Endothelial cell of umbilical vein (primary cell): ENCODE data around the gene RND1. TPM values are rescaled to one million over a fixed set of nuclear protein-coding genes. Genes with fewer than 3 reads are reported as not detected.

Experiments used
- BruUV-seq: library from RNA; stranded (reverse); fragments of 400-500 nt; replicated peaks from 2 replicates; lab custom pipeline; 2021; lab: Mats Ljungman, UMichigan
- CTCF ChIA-PET: fragments of 300-600, 350-600 bp; sonication (Branson Sonifier 250); formaldehyde crosslinking; loops from one replicate; lab custom pipeline; 2021; ENCODE audit warnings: antibody characterized with exemption, inconsistent platforms; lab: Charles Lee
- POLR2A ChIA-PET: fragments of 300-600, 350-600 bp; sonication (Branson Sonifier 250); formaldehyde crosslinking; loops from one replicate; lab custom pipeline; 2021; ENCODE audit warnings: antibody characterized with exemption, inconsistent platforms; lab: Charles Lee
- DNase-seq: peaks from one replicate; pipeline ENCODE4 v3.0.0-alpha.2; 2011; ENCODE audit warnings: low read depth, low spot score
- FAIRE-seq: peaks from 2 replicates; lab custom pipeline; 2011; peaks lifted over from hg19 to GRCh38; lab: Jason Lieb, UNC
- H2AFZ ChIP-seq: 2 replicates; pipeline ENCODE4 v1.6.0; 2012; ENCODE audit warnings: low read depth, low read length, control low read depth, inconsistent platforms
- H3K27ac ChIP-seq: 2 replicates; pipeline ENCODE4 v1.5.1; 2011; ENCODE audit warnings: low read depth, mild to moderate bottlenecking, control low read depth, low read length, moderate library complexity; ENCODE audit not compliant: insufficient read depth
- H3K27me3 ChIP-seq, 2 experiments: 2 replicates each; pipeline versions ENCODE4 v1.6.0 to v1.6.1; 2011; ENCODE audit warnings: low read length in 2 of 2, mixed read lengths in 1 of 2; ENCODE audit not compliant: control insufficient read depth in 2 of 2, insufficient read depth in 2 of 2
- H3K36me3 ChIP-seq, 2 experiments: 2 replicates in 1 of 2; 3 replicates in 1 of 2; pipeline ENCODE4 v1.5.1; 2011; ENCODE audit warnings: low read length in 2 of 2, mild to moderate bottlenecking in 1 of 2, moderate library complexity in 1 of 2; ENCODE audit not compliant: control insufficient read depth in 2 of 2, insufficient read depth in 2 of 2; ENCODE audit errors: extremely low read depth in 1 of 2
- H3K4me1 ChIP-seq: 3 replicates; pipeline ENCODE4 v1.5.1; 2011; ENCODE audit warnings: mild to moderate bottlenecking, low read length; ENCODE audit not compliant: control insufficient read depth, insufficient read depth; ENCODE audit errors: extremely low read depth
- H3K4me2 ChIP-seq: 2 replicates; pipeline ENCODE4 v1.6.1; 2011; ENCODE audit warnings: low read length, control low read depth, mixed read lengths; ENCODE audit not compliant: insufficient read depth
- H3K4me3 ChIP-seq, 3 experiments: fragments of 200-600 bp in 1 of 3; sonication (generic), shearing (Covaris generic) in 1 of 3; replicated peaks in 1 of 3; 2 replicates each; pipeline ENCODE4 v1.5.1; 2011 to 2016; ENCODE audit warnings: control low read depth in 3 of 3, low read length in 3 of 3, mild to moderate bottlenecking in 2 of 3, inconsistent platforms in 1 of 3, low read depth in 1 of 3, moderate library complexity in 1 of 3; ENCODE audit not compliant: insufficient read depth in 1 of 3
- H3K79me2 ChIP-seq: 2 replicates; pipeline ENCODE4 v1.6.0; 2012; ENCODE audit warnings: low read length, inconsistent platforms; ENCODE audit not compliant: control insufficient read depth, insufficient read depth
- H3K9ac ChIP-seq: replicated peaks from 2 replicates; pipeline ENCODE3; 2011; ENCODE audit warnings: low read length, control low read depth; ENCODE audit not compliant: insufficient read depth; ENCODE audit errors: extremely low read depth
- H3K9me1 ChIP-seq: replicated peaks from 3 replicates; pipeline ENCODE4 v1.6.0; 2011; ENCODE audit warnings: mild to moderate bottlenecking, low read length; ENCODE audit not compliant: control insufficient read depth, insufficient read depth; ENCODE audit errors: extremely low read depth
- H3K9me3 ChIP-seq: replicated peaks from 2 replicates; pipeline ENCODE4 v1.5.1; 2012; ENCODE audit warnings: low read length, inconsistent platforms; ENCODE audit not compliant: control insufficient read depth, insufficient read depth
- H4K20me1 ChIP-seq: replicated peaks from 2 replicates; pipeline ENCODE3; 2011; ENCODE audit warnings: mild to moderate bottlenecking, low read length; ENCODE audit not compliant: control insufficient read depth, insufficient read depth; ENCODE audit errors: extremely low read depth
- CTCF ChIP-seq, 2 donors: IDR thresholded peaks; 1 replicate in 1 of 2; 2 replicates in 1 of 2; pipeline ENCODE4 v1.5.1; 2011; ENCODE audit warnings: low read length in 2 of 2, mild to moderate bottlenecking in 2 of 2, moderate library complexity in 2 of 2, control low read depth in 1 of 2, inconsistent platforms in 1 of 2, low read depth in 1 of 2; ENCODE audit not compliant: insufficient read depth in 1 of 2; ENCODE audit errors: extremely low read depth in 1 of 2
- EZH2 ChIP-seq: IDR thresholded peaks from 2 replicates; pipeline ENCODE4 v1.6.1; 2012; ENCODE audit warnings: borderline replicate concordance, low read depth, mild to moderate bottlenecking, moderate library complexity, low read length, inconsistent platforms; ENCODE audit not compliant: severe bottlenecking
- FOS ChIP-seq: IDR thresholded peaks from 2 replicates; pipeline ENCODE4 v1.6.1; 2011; ENCODE audit warnings: mild to moderate bottlenecking, low read length, moderate library complexity, borderline replicate concordance; ENCODE audit not compliant: insufficient read depth
- GATA2 ChIP-seq: IDR thresholded peaks from 2 replicates; pipeline ENCODE4 v1.7.0; 2011; ENCODE audit warnings: low read depth, mild to moderate bottlenecking, moderate library complexity, mixed read lengths, low read length; ENCODE audit not compliant: insufficient read length, insufficient read depth
- JUN ChIP-seq: IDR thresholded peaks from 2 replicates; pipeline ENCODE4 v1.6.1; 2011; ENCODE audit warnings: borderline replicate concordance, low read depth; ENCODE audit not compliant: insufficient read length, insufficient read depth
- MYC ChIP-seq: IDR thresholded peaks from one replicate; pipeline ENCODE4 v1.6.1; 2011; ENCODE audit warnings: mild to moderate bottlenecking, low read depth, low read length
- POLR2A ChIP-seq: IDR thresholded peaks from 2 replicates; pipeline ENCODE4 v1.6.1; 2012; ENCODE audit warnings: low read depth, mild to moderate bottlenecking, control low read depth, low read length
- POLR2AphosphoS5 ChIP-seq: IDR thresholded peaks from 2 replicates; pipeline ENCODE4 v1.6.1; 2012; ENCODE audit warnings: low read depth, mild to moderate bottlenecking, control low read depth, low read length, moderate library complexity; ENCODE audit not compliant: insufficient read depth
- dilution Hi-C: fragments of 300-500 bp; cut with MboI; formaldehyde crosslinking; loops from one replicate; pipeline ENCODE4 v1.15.0; 2019; ENCODE audit warnings: low sequenced_read_pairs; ENCODE audit not compliant: extremely low pct_ligation_motif_present
- intact Hi-C: fragments of 100-400 bp; cut with micrococcal nuclease; formaldehyde crosslinking; loops from one replicate; pipeline ENCODE4 v1.10.0; 2022
- polyA plus RNA-seq, 4 experiments: library from polyadenylated mRNA; depleted of rRNA in 3 of 4; stranded (reverse) in 3 of 4; unstranded in 1 of 4; fragments of >200 nt; gene quantifications; 2 replicates each; pipeline versions ENCODE4 v1.2.1 to v1.2.3, GENCODE V29; 2011 to 2012; ENCODE audit warnings: missing spikeins in 1 of 4
- total RNA-seq: library from RNA; stranded (reverse); gene quantifications from 2 replicates; pipeline ENCODE4 v1.2.3, GENCODE V29; 2021
- TF ChIP-seq, protein P1 (sequence below): IDR thresholded peaks from 2 replicates; pipeline ENCODE4 v1.6.1; 2011; ENCODE audit not compliant: insufficient read depth, insufficient read length

The RND1 gene
- total and polyA plus RNA-seq, 2 donors (not counting 3 experiments of a cell fraction or from before 2014, with no cell fraction given): 4.0 to 9.9 TPM

DNA sequence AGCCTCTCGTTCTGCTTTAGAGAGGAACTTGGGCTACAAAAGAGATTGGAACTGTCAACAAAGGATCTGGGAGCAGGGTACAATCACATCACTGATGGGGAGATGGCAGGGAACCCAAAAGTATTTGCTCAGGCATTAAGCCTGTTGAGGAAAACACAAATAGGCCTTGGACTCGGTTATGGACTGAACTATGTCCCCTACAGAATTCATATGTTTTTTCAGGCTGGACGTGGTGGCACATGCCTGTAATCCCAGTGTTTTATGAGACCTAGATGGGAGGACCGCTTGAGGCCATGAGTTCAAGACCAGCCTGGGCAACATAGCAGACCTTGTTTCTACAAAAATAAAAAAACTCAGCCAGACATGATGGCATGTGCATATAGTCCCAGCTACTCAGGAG lies 27.6 kb downstream of the RND1 start:
- ChIA-PET POLR2A (no interaction called here), CTCF (interaction anchor here (1.2 kb wide), 1 partner anchor 66 kb away, joined by 4 read pairs; a partner anchor contains a TSS)
- no peaks in the 10 kb centered on the region for H3K27me3 ChIP-seq
- FAIRE-seq (no peak), DNase-seq (no peak)
- no peaks in the 10 kb centered on the region for H4K20me1 ChIP-seq
- no peaks in the 10 kb centered on the region for H3K79me2 ChIP-seq
- H3K9me3 ChIP-seq: no peaks in the 10 kb centered on the region
- H3K9me1 ChIP-seq: no peaks in the 10 kb centered on the region
- intact Hi-C loops (no loop called here), dilution Hi-C loops (no loop called here)
- H3K4me1 ChIP-seq: no peaks in the 10 kb centered on the region
- H3K4me3 ChIP-seq: no peak overlapping the region
- H3K36me3 ChIP-seq: peaks cover 31 to 52% of the 10 kb centered on the region in 2 experiments
- no TSS peak for BruUV-seq
- no peak overlapping the region for H2AFZ ChIP-seq
- TF ChIP-seq CTCF (IDR thresholded peaks at IDR 0.05; ENCODE audit: extremely low read depth in 1 of 2, insufficient read depth in 1 of 2, low read depth in 1 of 2, low read length in 2 of 2) (no peak), FOS (no peak), POLR2A (no peak), EZH2 (no peak), POLR2AphosphoS5 (no peak), JUN (no peak), GATA2 (no peak), MYC (no peak)
- TF ChIP-seq, protein P1, sequence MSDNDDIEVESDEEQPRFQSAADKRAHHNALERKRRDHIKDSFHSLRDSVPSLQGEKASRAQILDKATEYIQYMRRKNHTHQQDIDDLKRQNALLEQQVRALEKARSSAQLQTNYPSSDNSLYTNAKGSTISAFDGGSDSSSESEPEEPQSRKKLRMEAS: no peak
- no peak overlapping the region for H3K27ac ChIP-seq
- no peak overlapping the region for H3K9ac ChIP-seq
- H3K4me2 ChIP-seq: no peak overlapping the region
